Measurements from ENCODE around the gene SLC12A8. TPM values are rescaled to one million over a fixed set of nuclear protein-coding genes. Genes with fewer than 3 reads are reported as not detected.

SLC12A8 gene
- total RNA-seq, 1 donor from 2014 or later = 2.2 TPM

GRCh38 chr3:125260158-125260557, 47.6 kb upstream of the SLC12A8 start:
- Mint-ChIP-seq H3K9me3 (peaks cover 18% of the 10 kb centered on the region), H3K4me1 (no peaks in the 10 kb centered on the region), H3K36me3 (peaks cover 28% of the 10 kb centered on the region), H3K4me3 (no peak overlapping the region), H3K27ac (no peak overlapping the region), H3K27me3 (ENCODE audit: insufficient read depth, low read depth) (no peaks in the 10 kb centered on the region)
- no peak for DNase-seq (ENCODE audit: low spot score)
- TF ChIP-seq EZH2 (IDR thresholded peaks at IDR 0.05) (no peak), EZH2phosphoT487 (IDR thresholded peaks at IDR 0.05) (no peak), CTCF (IDR thresholded peaks at IDR 0.05) (no peak)
- no peak overlapping the region for H3K9ac ChIP-seq
- H4K20me1 ChIP-seq (ENCODE audit: low read depth) = no peaks in the 10 kb centered on the region
- H3K27ac ChIP-seq = no peak overlapping the region
- H3K36me3 ChIP-seq = peaks cover 6% of the 10 kb centered on the region
- no peaks in the 10 kb centered on the region for H3F3A ChIP-seq (ENCODE audit: low read depth)
- no peak overlapping the region for H3K4me3 ChIP-seq
- no peaks in the 10 kb centered on the region for H3K79me2 ChIP-seq (ENCODE audit: low read depth)
- H3K27me3 ChIP-seq = no peaks in the 10 kb centered on the region
- H2AFZ ChIP-seq (replicated peaks) = no peak overlapping the region
- no peak overlapping the region for H3K4me2 ChIP-seq
- H3K9me3 ChIP-seq (ENCODE audit: low read depth) = no peaks in the 10 kb centered on the region
- no peaks in the 10 kb centered on the region for H3K4me1 ChIP-seq

- H3K36me3 ChIP-seq = peaks cover 6% of the 10 kb centered on the region
- no peak overlapping the region for H3K4me2 ChIP-seq
- Mint-ChIP-seq H3K4me3 (no peak overlapping the region), H3K36me3 (peaks cover 25% of the 10 kb centered on the region), H3K4me1 (no peaks in the 10 kb centered on the region), H3K27me3 (ENCODE audit: insufficient read depth, low read depth) (no peaks in the 10 kb centered on the region), H3K9me3 (peaks cover 18% of the 10 kb centered on the region), H3K27ac (no peak overlapping the region)
- TF ChIP-seq CTCF (IDR thresholded peaks at IDR 0.05) (no peak), EZH2 (IDR thresholded peaks at IDR 0.05) (no peak), EZH2phosphoT487 (IDR thresholded peaks at IDR 0.05) (no peak)
- H3K4me1 ChIP-seq = no peaks in the 10 kb centered on the region
- no peaks in the 10 kb centered on the region for H3K9me3 ChIP-seq (ENCODE audit: low read depth)
- no peaks in the 10 kb centered on the region for H3K27me3 ChIP-seq
- no peak overlapping the region for H3K27ac ChIP-seq
- no peaks in the 10 kb centered on the region for H3F3A ChIP-seq (ENCODE audit: low read depth)
- H3K4me3 ChIP-seq = no peak overlapping the region
- no peak overlapping the region for H3K9ac ChIP-seq
- no peak overlapping the region for H2AFZ ChIP-seq (replicated peaks)
- H3K79me2 ChIP-seq (ENCODE audit: low read depth) = no peaks in the 10 kb centered on the region
- no peaks in the 10 kb centered on the region for H4K20me1 ChIP-seq (ENCODE audit: low read depth)
- DNase-seq (ENCODE audit: low spot score) = no peak
These were observed 45.0 kb upstream of the SLC12A8 start for GRCh38 chr3:125257536-125257935.

GRCh38 chr3:125256675-125257074, 44.1 kb upstream of the SLC12A8 start:
- peaks cover 6% of the 10 kb centered on the region for H3K36me3 ChIP-seq
- Mint-ChIP-seq H3K27ac (no peak overlapping the region), H3K4me1 (no peaks in the 10 kb centered on the region), H3K27me3 (ENCODE audit: insufficient read depth, low read depth) (no peaks in the 10 kb centered on the region), H3K9me3 (peaks cover 18% of the 10 kb centered on the region), H3K36me3 (peaks cover 27% of the 10 kb centered on the region), H3K4me3 (no peak overlapping the region)
- no peak overlapping the region for H3K27ac ChIP-seq
- no peak overlapping the region for H3K4me2 ChIP-seq
- no peak overlapping the region for H2AFZ ChIP-seq (replicated peaks)
- H4K20me1 ChIP-seq (ENCODE audit: low read depth) = no peaks in the 10 kb centered on the region
- H3K9ac ChIP-seq = no peak overlapping the region
- no peak for DNase-seq (ENCODE audit: low spot score)
- no peaks in the 10 kb centered on the region for H3F3A ChIP-seq (ENCODE audit: low read depth)
- no peaks in the 10 kb centered on the region for H3K79me2 ChIP-seq (ENCODE audit: low read depth)
- H3K4me1 ChIP-seq = no peaks in the 10 kb centered on the region
- TF ChIP-seq EZH2 (IDR thresholded peaks at IDR 0.05) (no peak), CTCF (IDR thresholded peaks at IDR 0.05) (no peak), EZH2phosphoT487 (IDR thresholded peaks at IDR 0.05) (no peak)
- H3K9me3 ChIP-seq (ENCODE audit: low read depth) = no peaks in the 10 kb centered on the region
- no peak overlapping the region for H3K4me3 ChIP-seq
- H3K27me3 ChIP-seq = no peaks in the 10 kb centered on the region
